GM18519 (cell line): Measurements from ENCODE around the gene GRID2.
"Not testable (repeated sequence)": the region's sequence is repeated elsewhere in the genome, so short reads cannot be mapped to it uniquely, and the experiment has no call there.

Source experiments
- ATAC-seq: cut with Tn5 transposase; IDR thresholded peaks from one replicate; pipeline ENCODE4 v1.9.1; 2021; ENCODE audit warnings: mild to moderate bottlenecking, moderate library complexity; ENCODE audit not compliant: unreplicated experiment, low FRiP score

The GRID2 gene

DNA sequence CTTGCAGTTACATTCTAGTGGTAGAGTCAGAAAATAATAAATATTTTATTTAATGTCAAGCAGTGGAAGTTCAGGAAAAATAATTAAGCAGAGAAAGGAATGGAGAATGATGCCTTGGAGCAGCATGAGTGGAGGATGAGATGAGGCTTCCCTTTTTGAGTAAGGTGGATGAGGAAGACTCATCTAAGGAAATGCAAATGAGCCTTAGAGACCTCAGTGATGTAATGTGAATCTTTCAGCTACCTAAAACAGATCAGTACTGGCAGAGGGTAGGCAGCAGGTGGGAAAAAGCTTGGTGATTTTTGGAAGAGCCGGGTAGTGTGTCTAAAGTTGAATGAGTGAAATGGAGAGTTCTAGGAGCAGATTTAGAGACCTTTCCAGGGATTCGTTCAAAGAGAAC, 118.2 kb downstream of the GRID2 start:
- no peak for ATAC-seq

DNA sequence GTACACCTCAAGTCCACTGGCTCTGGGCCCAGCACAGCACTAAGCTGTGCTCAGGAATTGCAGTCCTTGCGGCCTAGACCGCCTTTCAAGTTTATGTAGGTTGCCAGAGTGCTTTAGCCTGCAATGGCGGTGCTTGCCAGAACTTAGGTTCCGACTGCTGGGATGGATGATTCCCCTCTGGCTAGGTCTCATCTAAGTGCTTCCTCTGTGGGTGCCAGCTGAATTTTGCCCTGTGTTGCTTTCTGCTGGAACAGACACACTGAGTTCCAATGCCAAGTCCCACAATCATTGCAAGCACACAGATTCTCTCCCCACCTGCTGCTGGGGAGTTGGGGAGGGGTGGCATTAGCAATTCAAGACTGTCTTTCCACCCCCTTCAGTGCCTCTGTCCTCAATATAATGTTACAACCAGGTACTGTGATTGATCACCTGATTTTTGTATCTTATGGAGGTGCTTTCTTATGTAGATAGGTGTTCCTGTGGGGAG, 129.5 kb downstream of the GRID2 start:
- ATAC-seq: no peak

DNA sequence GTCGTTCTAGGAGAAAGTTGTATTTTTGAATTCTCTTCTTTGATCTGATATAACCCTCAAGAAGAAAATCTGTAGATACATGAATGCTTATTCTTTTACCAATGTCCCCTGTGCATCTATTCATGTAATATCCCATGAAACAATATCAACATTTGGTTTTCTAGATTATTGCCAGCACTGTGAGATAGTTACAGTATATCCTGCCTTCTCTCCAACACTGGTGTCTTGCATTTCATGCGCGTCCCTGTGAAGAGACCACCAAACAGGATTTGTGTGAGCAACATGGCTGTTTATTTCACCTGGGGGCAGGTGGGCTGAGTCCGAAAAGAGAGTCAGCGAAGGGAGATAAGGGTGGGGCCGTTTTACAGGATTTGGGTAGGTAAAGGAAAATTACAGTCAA, 135.0 kb downstream of the GRID2 start:
- not testable (repeated sequence) for ATAC-seq

DNA sequence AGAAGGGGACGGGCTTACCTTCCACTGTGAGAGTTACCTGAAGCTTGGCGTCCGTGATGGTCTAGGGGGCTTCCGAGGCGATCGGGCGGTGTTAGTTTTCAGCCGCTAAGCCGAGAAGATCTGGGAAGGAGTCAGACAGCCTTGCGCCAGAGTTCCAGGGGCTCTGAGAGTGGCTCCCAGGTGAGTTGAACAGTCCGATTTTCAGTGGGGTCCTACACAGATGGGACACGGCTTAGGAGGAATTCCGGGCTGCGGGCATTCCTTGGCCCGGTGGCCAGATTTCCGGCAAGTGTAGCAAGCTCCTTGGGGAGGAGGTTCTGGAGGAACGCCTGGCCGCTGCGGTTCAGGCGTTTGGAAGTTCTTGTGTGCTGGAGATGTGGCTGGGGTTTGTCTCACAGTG, 138.4 kb downstream of the GRID2 start:
- not testable (repeated sequence) for ATAC-seq

DNA sequence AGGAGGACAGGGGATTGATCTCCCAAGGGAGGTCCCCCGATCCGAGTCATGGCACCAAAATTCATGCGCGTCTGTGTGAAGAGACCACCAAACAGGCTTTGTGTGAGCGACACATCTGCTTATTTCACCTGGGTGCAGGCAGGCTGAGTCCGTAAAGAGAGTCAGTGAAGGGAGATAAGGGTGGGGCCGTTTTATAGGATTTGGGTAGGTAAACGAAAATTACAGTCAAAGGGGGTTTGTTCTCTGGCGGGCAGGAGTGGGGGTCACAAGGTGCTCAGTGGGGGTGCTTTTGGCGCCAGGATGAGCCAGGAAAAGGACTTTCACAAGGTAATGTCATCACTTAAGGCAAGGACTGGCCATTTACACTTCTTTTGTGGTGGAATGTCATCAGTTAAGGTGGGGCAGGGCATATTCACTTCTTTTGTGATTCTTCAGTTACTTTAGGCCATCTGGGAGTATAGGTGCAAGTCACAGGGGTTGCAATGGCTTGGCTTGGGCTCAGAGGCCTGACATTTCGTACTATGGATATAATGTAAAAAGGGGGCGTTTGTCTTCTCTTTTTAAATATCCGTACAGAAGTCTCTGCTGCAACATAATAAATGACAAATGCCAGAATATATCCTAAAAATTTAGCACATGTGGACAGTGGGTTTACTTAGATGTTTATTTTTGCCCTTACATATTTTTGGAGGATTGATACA, 140.5 kb downstream of the GRID2 start:
- ATAC-seq: not testable (repeated sequence)

DNA sequence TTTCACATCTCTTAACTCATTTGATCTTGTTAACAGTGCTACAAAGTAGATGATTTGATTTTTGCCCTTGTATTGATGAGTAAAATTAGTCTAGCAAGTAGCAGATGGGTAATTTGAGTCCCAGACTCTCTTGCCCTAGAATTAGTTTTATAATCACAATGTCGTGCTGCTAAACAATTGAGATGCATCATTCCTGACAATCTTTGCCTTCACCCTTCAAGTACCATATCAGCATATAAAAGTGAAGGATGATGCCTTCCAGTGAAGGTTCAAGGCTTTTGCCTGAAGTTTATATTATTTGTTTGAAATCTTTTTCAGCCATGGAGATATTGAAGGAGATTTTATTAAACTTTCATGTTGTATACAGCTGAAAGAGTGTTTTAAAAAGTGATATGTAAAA, 141.4 kb downstream of the GRID2 start:
- ATAC-seq: no peak

DNA sequence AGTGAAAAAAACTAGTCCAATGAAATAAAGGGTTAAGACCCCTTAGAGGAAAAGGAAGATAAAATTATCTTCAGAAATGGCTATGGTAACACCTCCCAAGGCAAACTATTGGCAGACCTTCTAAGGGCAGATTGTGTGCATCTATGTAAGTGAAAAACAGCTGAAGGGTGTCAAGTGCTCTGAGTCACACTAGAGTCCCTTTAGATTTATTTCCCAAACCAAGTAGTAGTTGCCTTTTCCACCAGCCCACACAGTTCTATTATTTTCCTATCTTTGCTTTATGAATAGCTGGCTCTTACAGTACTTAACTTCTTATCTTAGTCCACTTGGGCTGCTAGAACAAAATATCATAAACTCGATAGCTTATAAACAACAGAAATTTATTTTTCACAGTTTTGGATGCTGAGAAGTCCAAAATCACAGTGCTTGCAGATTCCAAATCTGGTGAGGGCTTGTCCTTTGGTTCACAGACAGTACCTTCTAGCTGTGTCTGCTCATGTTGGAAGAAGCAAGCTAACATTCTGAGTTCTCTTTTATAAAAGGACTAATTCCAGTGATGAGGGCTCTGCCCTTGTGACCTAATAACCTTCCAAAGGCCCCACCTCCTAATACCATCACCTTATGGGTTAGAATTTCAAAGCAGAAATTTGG, 143.6 kb downstream of the GRID2 start:
- no peak for ATAC-seq

DNA sequence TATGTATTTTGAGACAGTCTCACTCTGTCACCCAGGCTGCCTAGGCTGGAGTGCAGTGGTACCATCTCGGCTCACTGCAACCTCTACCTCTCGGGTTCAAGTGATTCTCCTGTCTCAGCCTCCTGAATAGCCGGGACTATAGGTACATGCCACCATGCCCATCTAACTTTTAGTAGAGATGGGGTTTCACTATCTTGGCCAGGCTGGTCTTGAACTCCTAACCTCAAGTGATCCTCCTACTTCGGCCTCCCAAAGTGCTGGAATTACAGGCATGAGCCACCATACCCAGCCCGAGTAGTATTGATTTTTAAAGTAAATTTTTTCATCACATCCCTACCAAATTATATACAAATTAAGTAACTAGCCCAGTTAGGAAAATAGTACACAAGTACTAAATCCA, 144.4 kb downstream of the GRID2 start:
- ATAC-seq: not testable (repeated sequence)

DNA sequence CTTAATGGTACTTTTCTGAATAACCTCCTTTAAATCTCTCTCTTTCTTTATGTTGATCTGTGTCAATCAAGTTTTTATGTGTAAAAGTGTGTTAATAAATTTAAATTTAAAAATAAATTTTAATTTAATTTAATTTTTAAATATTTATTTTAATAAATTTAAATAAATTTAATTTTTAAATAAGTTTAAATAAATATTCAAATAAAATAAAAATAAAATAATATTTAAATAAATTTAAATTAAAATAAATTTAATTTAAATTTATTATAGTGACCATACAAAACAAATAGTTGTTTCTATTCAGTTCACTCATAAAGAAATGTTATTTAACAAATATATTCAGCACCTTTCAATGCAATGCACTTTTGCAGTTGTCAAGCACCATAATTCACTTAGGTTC, 146.9 kb downstream of the GRID2 start:
- ATAC-seq: no peak

DNA sequence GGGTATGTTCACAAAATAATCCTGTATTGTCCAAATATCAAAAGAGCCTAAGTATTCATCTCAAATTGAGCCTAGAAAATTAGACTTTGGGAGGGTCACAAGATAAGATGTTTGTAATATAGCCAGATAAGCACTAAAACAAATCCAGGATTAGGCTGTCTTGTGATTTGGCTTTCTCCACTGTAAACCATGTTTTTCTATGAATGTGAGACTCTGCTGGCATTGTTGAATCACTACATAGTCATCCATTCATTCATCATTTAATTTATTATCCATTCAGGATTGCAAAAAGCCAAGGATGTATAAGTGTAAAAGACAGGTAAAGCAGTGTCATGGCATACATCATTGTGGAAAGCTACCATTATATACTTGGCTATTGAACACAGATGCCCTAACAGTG, 148.0 kb downstream of the GRID2 start:
- no peak for ATAC-seq

DNA sequence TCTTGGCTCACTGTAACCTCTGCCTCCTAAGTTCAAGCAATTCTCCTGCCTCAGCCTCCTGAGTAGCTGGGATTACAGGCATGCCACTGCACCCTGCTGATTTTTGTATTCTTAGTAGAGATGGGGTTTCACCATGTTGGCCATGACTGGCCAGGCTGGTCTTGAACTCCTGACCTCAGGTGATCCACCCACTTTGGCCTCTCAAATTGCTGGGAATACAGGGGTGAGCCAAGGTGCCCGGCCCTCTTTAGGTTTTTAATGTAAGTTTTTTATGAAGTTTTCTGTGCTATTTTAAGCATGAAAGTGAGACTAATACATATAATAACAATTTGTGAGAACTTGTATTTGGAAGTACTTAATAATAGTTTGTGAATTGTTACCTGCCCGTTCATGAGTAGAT, 148.6 kb downstream of the GRID2 start:
- not testable (repeated sequence) for ATAC-seq

DNA sequence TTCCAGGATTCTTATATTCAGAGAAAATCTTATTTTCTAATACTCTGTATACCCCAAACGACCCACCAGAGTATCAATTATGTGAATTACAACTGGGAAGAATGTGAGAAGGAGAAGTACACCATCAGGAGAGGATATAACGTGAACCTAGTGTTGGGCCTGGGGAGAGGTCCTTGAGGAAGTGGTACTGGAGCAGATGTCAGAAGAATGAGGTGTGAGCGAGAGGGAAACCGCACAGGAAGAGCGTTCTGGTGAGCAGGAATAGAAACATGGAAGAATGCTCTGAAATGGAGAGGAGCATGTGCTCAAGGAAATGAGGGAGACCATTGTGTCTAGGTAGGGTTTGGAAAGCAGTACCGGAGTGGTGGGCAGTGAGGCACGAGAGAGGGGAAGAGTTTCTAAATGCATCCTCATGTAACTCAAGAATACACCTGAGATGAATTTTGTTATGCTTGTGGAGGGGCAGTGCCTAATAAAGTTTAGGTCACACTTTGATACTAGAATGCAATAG, 151.6 kb downstream of the GRID2 start:
- ATAC-seq: no peak

DNA sequence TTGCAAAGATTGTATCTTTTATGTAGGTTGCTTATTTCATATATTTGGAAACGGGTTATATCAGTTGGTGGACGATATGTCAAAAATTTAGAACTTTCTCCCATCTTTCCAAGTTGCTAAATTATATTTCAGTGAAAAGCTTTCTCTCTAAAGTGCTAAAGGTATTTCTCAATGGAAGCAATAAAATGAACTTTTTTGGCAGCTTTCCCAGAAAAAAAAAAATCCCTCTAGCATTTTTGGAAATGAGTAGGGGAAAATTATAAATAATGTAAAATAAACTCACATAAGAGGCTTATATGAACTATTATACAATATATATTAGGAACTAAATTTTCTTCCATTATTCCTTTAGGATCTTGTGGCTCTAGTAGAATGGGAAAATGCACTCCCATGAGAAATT, 152.2 kb downstream of the GRID2 start:
- ATAC-seq: no peak

DNA sequence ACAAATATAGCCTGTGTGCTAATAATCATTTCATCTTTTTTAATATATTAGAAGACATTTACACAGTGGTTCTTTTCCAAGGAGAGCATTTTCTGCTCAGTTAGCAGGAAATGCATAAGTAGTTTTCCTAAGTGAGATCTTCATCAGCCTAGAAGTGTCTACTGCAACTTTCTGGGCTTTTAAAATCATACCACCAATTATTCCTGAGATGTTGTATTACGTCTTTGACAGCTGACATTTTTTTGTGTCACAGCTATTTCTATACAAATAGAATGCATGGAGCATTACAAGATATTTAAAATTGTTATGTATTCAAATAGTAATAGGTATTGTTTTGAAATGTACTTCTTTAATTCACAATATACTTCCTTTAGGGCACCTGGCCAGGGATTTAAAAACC, 158.0 kb downstream of the GRID2 start:
- ATAC-seq: no peak

DNA sequence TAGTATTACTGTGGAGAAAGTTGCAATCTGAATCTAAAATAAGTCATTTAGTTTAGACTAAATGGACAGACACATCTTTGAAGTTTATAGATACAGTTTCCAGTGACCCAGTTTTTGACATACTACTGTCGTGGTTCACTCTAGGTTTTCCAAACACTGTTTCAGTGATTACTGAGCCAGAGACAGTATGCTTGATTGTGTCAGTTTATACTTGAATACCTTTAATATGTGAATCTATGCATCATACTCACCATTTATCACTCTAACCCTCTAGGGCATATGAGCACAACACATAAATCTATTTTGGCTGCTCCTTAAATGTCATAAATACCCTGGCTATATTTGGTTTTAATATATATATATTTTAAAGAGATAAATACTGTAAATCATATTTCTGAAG, 173.5 kb downstream of the GRID2 start:
- ATAC-seq: no peak

DNA sequence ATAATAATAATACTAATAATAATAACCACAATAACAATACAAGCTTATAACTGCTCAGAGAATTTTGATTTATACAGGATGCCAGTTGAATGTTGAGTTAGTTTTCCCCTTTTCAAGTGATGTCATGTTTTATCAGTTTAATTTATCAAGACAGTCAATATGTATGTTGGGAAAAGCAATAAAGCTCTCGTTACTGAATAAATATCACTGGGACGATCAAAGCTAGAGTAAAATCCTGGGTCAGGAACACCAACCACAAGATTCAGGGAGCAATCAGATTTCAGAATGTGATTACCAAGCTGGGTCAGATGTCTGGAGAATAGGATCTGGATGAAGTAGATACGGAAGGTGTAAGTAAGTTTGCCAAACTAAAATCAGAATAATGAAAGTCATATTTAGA, 179.6 kb downstream of the GRID2 start:
- ATAC-seq: no peak

DNA sequence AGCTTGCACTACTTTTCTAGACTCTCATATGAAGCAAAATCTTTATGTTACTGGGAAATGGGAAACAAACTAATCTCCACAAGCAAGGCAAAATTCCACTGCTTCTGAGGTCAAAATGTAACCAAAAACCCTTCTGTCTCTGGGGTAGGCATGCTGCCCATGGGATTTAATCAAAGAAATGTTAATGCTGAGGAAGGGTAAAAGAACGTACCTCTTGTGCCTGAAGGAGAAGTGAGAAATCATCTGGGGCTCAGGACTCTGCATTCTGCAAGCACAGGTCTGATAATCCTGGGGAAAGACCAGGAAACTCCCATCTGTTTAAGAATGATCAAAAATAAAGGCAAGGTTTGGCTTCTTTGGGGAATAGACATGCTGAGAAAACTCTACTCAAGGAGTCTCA, 184.7 kb downstream of the GRID2 start:
- ATAC-seq: no peak

DNA sequence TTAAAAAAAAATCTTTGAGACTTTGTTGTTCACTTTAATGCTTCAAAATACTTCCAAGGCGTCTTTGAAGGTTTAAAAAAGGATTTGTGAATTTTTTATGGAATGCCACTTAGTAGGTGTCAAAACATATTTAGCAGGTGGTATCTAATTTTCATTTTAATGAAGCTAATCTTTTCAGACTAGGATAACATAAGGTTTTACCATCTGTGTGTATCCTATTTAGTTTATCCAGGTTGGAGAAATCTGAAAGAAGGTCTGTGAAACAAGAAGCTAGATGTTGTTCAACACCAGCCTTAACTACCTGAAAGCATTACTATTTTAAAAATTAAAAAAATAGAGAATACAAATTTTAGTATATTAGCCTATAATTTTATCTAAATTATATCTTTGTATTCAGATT, 193.4 kb downstream of the GRID2 start:
- no peak for ATAC-seq

DNA sequence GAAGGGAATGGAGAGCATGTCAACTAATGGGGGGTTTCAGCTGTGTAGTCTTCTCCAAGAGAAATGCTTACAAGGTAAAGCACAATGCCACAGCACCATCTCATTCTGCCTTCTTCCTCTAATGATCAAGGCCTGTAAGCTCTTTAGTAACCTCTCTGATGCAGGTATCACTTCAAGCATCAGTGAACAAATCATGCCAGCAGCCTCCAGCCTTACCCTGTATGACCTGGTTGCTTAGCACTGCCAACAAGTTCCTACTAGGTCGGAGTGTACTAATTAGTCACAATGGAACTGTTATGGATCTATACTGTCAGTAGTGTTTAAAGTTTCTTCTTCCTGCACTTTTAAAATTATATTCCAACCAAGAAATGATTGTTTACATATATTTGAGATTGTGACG, 197.7 kb downstream of the GRID2 start:
- no peak for ATAC-seq

DNA sequence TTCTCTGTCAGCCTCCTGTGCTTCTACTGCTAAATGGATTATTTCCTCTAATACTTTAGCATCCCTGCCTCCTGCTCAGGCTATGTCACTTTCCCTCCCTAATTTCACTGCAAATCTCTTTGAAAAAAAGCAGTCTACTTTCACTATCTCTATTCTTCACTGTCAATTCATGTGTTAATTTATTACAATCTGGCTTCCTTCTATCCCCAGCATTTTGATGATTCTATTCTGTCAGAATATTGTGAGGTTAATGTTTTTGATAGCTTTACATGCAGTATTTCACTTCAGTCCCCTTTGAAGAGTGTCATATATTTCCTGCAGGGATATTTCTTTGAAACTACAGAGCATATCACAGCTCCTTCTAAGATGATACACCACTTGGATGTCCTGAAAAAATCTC, 203.2 kb downstream of the GRID2 start:
- no peak for ATAC-seq

DNA sequence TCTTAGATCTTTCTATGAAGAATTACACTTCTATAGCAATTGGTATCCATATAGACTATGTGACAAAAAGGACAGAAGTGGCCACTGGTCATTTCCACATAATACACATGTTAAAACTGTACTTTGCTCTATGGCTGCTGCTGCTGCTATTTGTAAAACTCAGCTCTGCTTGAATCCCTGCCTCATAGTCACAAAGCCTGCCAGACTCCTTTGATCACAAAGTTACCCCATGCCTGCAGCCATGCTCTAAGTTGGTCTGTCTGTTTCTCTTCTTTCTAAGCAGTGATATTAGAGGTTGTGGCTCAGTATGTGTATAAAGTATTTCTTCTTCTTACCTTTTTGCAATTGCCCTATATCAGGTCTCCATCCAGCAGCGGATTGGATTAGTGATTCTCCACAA, 210.9 kb downstream of the GRID2 start:
- no peak for ATAC-seq

DNA sequence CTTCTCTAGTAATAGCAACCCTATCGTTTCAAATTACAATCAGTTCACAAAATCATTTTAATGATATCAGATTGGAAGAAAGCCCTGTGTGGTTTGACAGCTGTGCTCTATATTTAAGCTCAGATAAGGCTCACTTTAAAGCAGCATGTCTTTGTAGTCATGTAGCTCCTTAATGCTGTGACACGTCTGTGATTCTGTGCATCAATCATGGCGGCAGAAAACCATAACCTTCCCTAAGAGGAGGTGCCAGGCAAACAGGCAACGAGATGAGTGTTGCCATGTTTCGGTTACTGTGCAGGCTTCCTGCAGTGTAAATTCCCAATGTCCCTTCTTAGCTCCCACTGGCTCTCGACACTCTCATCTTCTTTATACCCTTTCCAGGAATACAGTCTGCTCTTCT, 212.7 kb downstream of the GRID2 start:
- ATAC-seq: no peak
